IMR-90 (cell line): ENCODE data around the gene EFS.

ENCODE experiments used
- BHLHE40 ChIP-seq: fragments of 150-350 bp; IDR thresholded peaks from 2 replicates; pipeline ENCODE4 v1.6.1; 2016; ENCODE audit warnings: mild to moderate bottlenecking, low read depth, low read length
- CEBPB ChIP-seq: IDR thresholded peaks from 2 replicates; pipeline ENCODE4 v1.6.1; 2012; ENCODE audit warnings: low read depth, low read length, improper control_type of control experiment
- FOS ChIP-seq: fragments of 150-350 bp; IDR thresholded peaks from 2 replicates; pipeline ENCODE4 v1.6.1; 2016; ENCODE audit warnings: low read depth, low read length
- POLR2A ChIP-seq: IDR thresholded peaks from 2 replicates; pipeline ENCODE4 v1.6.1; 2012; ENCODE audit warnings: mild to moderate bottlenecking, low read depth, low read length
- RAD21 ChIP-seq: IDR thresholded peaks from 2 replicates; pipeline ENCODE4 v1.6.1; 2012; ENCODE audit warnings: low read length, improper control_type of control experiment
- RCOR1 ChIP-seq: IDR thresholded peaks from 2 replicates; pipeline ENCODE4 v1.6.1; 2012; ENCODE audit warnings: mild to moderate bottlenecking, low read length, improper control_type of control experiment; ENCODE audit not compliant: insufficient replicate concordance
- SMC3 ChIP-seq: fragments of 150-350 bp; IDR thresholded peaks from 2 replicates; pipeline ENCODE4 v1.6.1; 2016; ENCODE audit warnings: low read depth, mild to moderate bottlenecking, antibody characterized with exemption, low read length, moderate library complexity
- TF ChIP-seq, protein P1 (sequence below): conservative IDR thresholded peaks from 2 replicates; pipeline ENCODE4 v1.5.1; 2012; ENCODE audit warnings: mild to moderate bottlenecking, low read depth, low read length, improper control_type of control experiment

DNA sequence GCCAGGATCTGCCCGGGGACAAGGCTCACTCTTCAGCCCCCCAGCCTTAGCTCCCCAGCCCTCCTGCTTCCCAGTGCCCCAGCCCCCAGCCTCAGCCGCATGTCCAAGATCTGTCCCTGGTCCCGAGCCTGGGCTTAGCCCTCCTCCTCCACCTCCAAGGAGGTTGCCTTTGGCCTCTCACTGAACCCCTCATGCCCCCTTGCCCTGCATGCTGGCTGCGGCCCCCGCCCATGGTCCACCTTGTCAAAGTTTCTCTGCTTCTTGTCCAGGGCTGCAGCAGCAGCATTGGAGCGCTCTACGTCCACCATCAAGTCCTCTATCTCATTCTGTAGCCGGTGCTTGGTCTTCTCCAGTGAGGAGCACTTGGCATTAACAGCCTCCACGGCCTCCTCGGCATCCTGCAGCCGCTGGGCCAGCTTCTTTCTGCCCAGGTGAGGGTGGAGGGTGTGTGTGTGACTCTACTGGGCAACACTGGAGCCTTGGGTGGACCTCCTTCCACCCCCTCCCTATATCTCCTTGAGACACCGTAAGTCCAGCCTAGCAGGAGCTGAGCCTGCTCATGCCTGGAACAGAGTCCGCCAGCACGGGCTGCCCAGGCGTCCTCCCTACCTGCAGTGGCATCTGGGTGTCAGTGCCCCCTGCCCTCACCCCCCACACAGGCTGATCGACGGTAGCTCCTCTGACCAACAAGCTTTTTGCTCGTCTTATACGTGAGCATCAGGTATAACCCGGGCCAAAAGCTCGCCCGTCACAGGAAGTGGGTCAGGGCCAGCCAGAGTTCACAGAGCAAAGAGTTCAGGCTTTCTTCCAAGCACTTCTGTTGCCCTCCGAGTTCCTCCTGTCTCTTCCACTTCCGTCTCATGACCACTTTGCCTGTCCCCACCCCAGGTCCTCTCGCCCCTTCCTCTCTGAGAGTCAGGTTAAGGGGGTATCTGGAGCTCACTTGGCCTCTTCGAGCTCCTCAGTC is 23.2 kb upstream of the EFS start:
- TF ChIP-seq, protein P1, sequence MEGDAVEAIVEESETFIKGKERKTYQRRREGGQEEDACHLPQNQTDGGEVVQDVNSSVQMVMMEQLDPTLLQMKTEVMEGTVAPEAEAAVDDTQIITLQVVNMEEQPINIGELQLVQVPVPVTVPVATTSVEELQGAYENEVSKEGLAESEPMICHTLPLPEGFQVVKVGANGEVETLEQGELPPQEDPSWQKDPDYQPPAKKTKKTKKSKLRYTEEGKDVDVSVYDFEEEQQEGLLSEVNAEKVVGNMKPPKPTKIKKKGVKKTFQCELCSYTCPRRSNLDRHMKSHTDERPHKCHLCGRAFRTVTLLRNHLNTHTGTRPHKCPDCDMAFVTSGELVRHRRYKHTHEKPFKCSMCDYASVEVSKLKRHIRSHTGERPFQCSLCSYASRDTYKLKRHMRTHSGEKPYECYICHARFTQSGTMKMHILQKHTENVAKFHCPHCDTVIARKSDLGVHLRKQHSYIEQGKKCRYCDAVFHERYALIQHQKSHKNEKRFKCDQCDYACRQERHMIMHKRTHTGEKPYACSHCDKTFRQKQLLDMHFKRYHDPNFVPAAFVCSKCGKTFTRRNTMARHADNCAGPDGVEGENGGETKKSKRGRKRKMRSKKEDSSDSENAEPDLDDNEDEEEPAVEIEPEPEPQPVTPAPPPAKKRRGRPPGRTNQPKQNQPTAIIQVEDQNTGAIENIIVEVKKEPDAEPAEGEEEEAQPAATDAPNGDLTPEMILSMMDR: no peak
- TF ChIP-seq RAD21 (no peak), FOS (no peak), BHLHE40 (no peak), POLR2A (no peak), SMC3 (no peak), RCOR1 (no peak), CEBPB (no peak)
